Left colon (tissue), 2 donors: ENCODE data around the gene HS2ST1. TPM values are rescaled to one million over a fixed set of nuclear protein-coding genes. Genes with fewer than 3 reads are reported as not detected.

Experiments
- total RNA-seq, 2 donors: library from RNA; stranded (reverse); fragmentation: NEBNext Ultra II Directional; extraction: Animal tissue kit (Norgen Biotek cat#: 25700); gene quantifications; one replicate each; pipeline ENCODE4 v1.2.1, GENCODE V29; 2021
- donor health status: DM: no; HTN: no; CAD: no.
- donor health status: DM: yes; HTN: yes; CAD: no.

HS2ST1 gene
- total RNA-seq, 2 donors from 2014 or later: 17.4 to 23.5 TPM

Other genes with a start within 250 kb of the HS2ST1 start
- gene SH3GLB1, start 210.1 kb upstream of the HS2ST1 start, total RNA-seq: 100 to 1,000 TPM; 118 to 122 TPM
- gene SELENOF, start 509 bp upstream of the HS2ST1 start, total RNA-seq: 100 to 1,000 TPM; 186 to 204 TPM